Neural progenitor cell (in vitro differentiated cells): Measurements from ENCODE around the gene BRD7. TPM values are rescaled to one million over a fixed set of nuclear protein-coding genes. Genes with fewer than 3 reads are reported as not detected.
"Not testable (repeated sequence)": the region's sequence is repeated elsewhere in the genome, so short reads cannot be mapped to it uniquely, and the experiment has no call there.

Experiments used
- DNase-seq: peaks from one replicate; pipeline ENCODE4 v3.0.0-alpha.2; 2016; ENCODE audit warnings: low spot score
- H2AFZ ChIP-seq: fragments of 200-600 bp; sonication (generic); replicated peaks from 2 replicates; pipeline ENCODE4 v1.6.1; 2016; ENCODE audit warnings: antibody characterized with exemption
- H3F3A ChIP-seq: fragments of 200-600 bp; sonication (generic); 2 replicates; pipeline ENCODE4 v1.6.1; 2016; ENCODE audit warnings: antibody characterized with exemption, low read depth
- H3K27ac ChIP-seq: fragments of 200-600 bp; sonication (generic); 2 replicates; pipeline ENCODE4 v1.5.1; 2016; ENCODE audit warnings: mild to moderate bottlenecking
- H3K27me3 ChIP-seq: fragments of 200-600 bp; sonication (generic); 2 replicates; pipeline ENCODE4 v1.6.1; 2016; ENCODE audit warnings: mild to moderate bottlenecking, moderate library complexity
- H3K36me3 ChIP-seq: fragments of 200-600 bp; sonication (generic); 2 replicates; pipeline ENCODE4 v1.5.1; 2016
- H3K4me1 ChIP-seq: fragments of 200-600 bp; sonication (generic); 2 replicates; pipeline ENCODE4 v1.6.1; 2016; ENCODE audit warnings: mixed run types
- H3K4me2 ChIP-seq: fragments of 200-600 bp; sonication (generic); 2 replicates; pipeline ENCODE4 v1.6.1; 2016
- H3K4me3 ChIP-seq: fragments of 200-600 bp; sonication (generic); 2 replicates; pipeline ENCODE4 v1.5.1; 2016
- H3K79me2 ChIP-seq: fragments of 200-600 bp; sonication (generic); 2 replicates; pipeline ENCODE4 v1.6.1; 2016; ENCODE audit warnings: low read depth
- H3K9ac ChIP-seq: fragments of 200-600 bp; sonication (generic); 2 replicates; pipeline ENCODE4 v1.6.1; 2016
- H3K9me3 ChIP-seq: fragments of 200-600 bp; sonication (generic); 2 replicates; pipeline ENCODE4 v1.5.1; 2016; ENCODE audit warnings: low read depth
- H4K20me1 ChIP-seq: fragments of 200-600 bp; sonication (generic); 2 replicates; pipeline ENCODE4 v1.6.1; 2016; ENCODE audit warnings: low read depth
- H3K27ac Mint-ChIP-seq: 3 replicates; pipeline ENCODE4 v1.8.0; 2021; ENCODE audit warnings: mixed read lengths
- H3K27me3 Mint-ChIP-seq: 2 replicates; pipeline ENCODE4 v1.8.0; 2022; ENCODE audit warnings: low read depth, mild to moderate bottlenecking, inconsistent platforms, moderate library complexity, mixed read lengths; ENCODE audit not compliant: insufficient read depth
- H3K36me3 Mint-ChIP-seq: 3 replicates; pipeline ENCODE4 v1.8.0; 2021; ENCODE audit warnings: mixed read lengths
- H3K4me1 Mint-ChIP-seq: 3 replicates; pipeline ENCODE4 v1.8.0; 2021; ENCODE audit warnings: mixed read lengths
- H3K4me3 Mint-ChIP-seq: 3 replicates; pipeline ENCODE4 v1.8.0; 2021; ENCODE audit warnings: mild to moderate bottlenecking, moderate library complexity, mixed read lengths
- H3K9me3 Mint-ChIP-seq: 3 replicates; pipeline ENCODE4 v1.8.0; 2020; ENCODE audit warnings: mixed read lengths
- CTCF ChIP-seq: fragments of 200-600 bp; sonication (generic); IDR thresholded peaks from 2 replicates; pipeline ENCODE4 v1.5.1; 2017; ENCODE audit warnings: antibody characterized with exemption, mild to moderate bottlenecking
- EZH2 ChIP-seq: fragments of 200-600 bp; sonication (generic); IDR thresholded peaks from 2 replicates; pipeline ENCODE4 v1.6.1; 2017; ENCODE audit warnings: antibody characterized with exemption, mild to moderate bottlenecking, moderate library complexity
- EZH2phosphoT487 ChIP-seq: fragments of 200-600 bp; sonication (generic); IDR thresholded peaks from 2 replicates; pipeline ENCODE4 v1.6.1; 2017; ENCODE audit warnings: antibody characterized with exemption
- total RNA-seq: library from RNA; depleted of rRNA; stranded (reverse); fragments of >200 nt; gene quantifications from 2 replicates; pipeline ENCODE4 v1.2.3, GENCODE V29; 2015; ENCODE audit warnings: low replicate concordance

The BRD7 gene
- total RNA-seq, 1 donor from 2014 or later: 164 TPM

- Mint-ChIP-seq H3K4me3 (no peak overlapping the region), H3K27me3 (no peaks in the 10 kb centered on the region), H3K9me3 (peaks cover 10% of the 10 kb centered on the region), H3K36me3 (peaks cover 59% of the 10 kb centered on the region), H3K4me1 (no peaks in the 10 kb centered on the region), H3K27ac (no peak overlapping the region)
- Histone ChIP-seq H3K9me3 (no peaks in the 10 kb centered on the region), H3K4me3 (no peak overlapping the region), H3K4me1 (no peaks in the 10 kb centered on the region), H3K27me3 (no peaks in the 10 kb centered on the region), H4K20me1 (peaks cover 19% of the 10 kb centered on the region), H3K27ac (no peak overlapping the region), H3K9ac (no peak overlapping the region), H3K36me3 (peaks cover 45% of the 10 kb centered on the region), H3K79me2 (peaks cover 34% of the 10 kb centered on the region), H3F3A (peaks cover 8% of the 10 kb centered on the region), H3K4me2 (no peak overlapping the region), H2AFZ (no peak overlapping the region)
- no peak for TF ChIP-seq CTCF
- no peak for TF ChIP-seq EZH2phosphoT487
- DNase-seq: no peak
These were observed 16.8 kb downstream of the BRD7 start for GRCh38 chr16:50351952-50352351.

- TF ChIP-seq EZH2phosphoT487 (no peak), CTCF (no peak), EZH2 (no peak)
- H3K4me1 ChIP-seq: no peaks in the 10 kb centered on the region
- H3K27me3 ChIP-seq: no peaks in the 10 kb centered on the region
- Mint-ChIP-seq H3K27ac (no peak overlapping the region), H3K27me3 (no peaks in the 10 kb centered on the region), H3K36me3 (peaks cover 61% of the 10 kb centered on the region), H3K9me3 (peaks cover 10% of the 10 kb centered on the region), H3K4me1 (no peaks in the 10 kb centered on the region), H3K4me3 (no peak overlapping the region)
- peaks cover 45% of the 10 kb centered on the region for H3K36me3 ChIP-seq
- peaks cover 32% of the 10 kb centered on the region for H3K79me2 ChIP-seq
- no peak overlapping the region for H2AFZ ChIP-seq
- H4K20me1 ChIP-seq: peaks cover 13% of the 10 kb centered on the region
- peaks cover 5% of the 10 kb centered on the region for H3F3A ChIP-seq
- no peak overlapping the region for H3K9ac ChIP-seq
- H3K9me3 ChIP-seq: no peaks in the 10 kb centered on the region
- H3K4me3 ChIP-seq: no peak overlapping the region
- no peak overlapping the region for H3K4me2 ChIP-seq
- DNase-seq: no peak
- no peak overlapping the region for H3K27ac ChIP-seq
These were observed 17.7 kb downstream of the BRD7 start for GRCh38 chr16:50351116-50351515.

GRCh38 chr16:50345210-50345609 lies 23.6 kb downstream of the BRD7 start:
- H3K9ac ChIP-seq, DNase-seq, H3K4me3 Mint-ChIP-seq, H3K27ac ChIP-seq, H3K27me3 Mint-ChIP-seq, H3K4me3 ChIP-seq, H3K27me3 ChIP-seq, H3K27ac Mint-ChIP-seq, H4K20me1 ChIP-seq, H3K9me3 Mint-ChIP-seq, H3F3A ChIP-seq, H3K9me3 ChIP-seq, H3K4me1 ChIP-seq, H3K4me2 ChIP-seq, H2AFZ ChIP-seq, H3K4me1 Mint-ChIP-seq: not testable (repeated sequence)
- H3K36me3 ChIP-seq: peaks cover 23% of the 10 kb centered on the region
- peaks cover 11% of the 10 kb centered on the region for H3K79me2 ChIP-seq
- peaks cover 58% of the 10 kb centered on the region for H3K36me3 Mint-ChIP-seq

GRCh38 chr16:50343566-50343965 lies 25.2 kb downstream of the BRD7 start:
- DNase-seq: peak; percentile 46
- not testable (repeated sequence) for H2AFZ ChIP-seq, H3K9me3 Mint-ChIP-seq, H3K4me2 ChIP-seq, H3K4me1 Mint-ChIP-seq, H3K27ac Mint-ChIP-seq, H3F3A ChIP-seq, H3K27me3 ChIP-seq, H3K9ac ChIP-seq, H3K4me1 ChIP-seq, H4K20me1 ChIP-seq, H3K4me3 ChIP-seq, H3K27me3 Mint-ChIP-seq, H3K79me2 ChIP-seq, H3K9me3 ChIP-seq, H3K4me3 Mint-ChIP-seq, H3K27ac ChIP-seq
- peaks cover 18% of the 10 kb centered on the region for H3K36me3 ChIP-seq
- H3K36me3 Mint-ChIP-seq: peaks cover 47% of the 10 kb centered on the region
